Muscle of arm (tissue), 12 donors: ENCODE data around the gene PLA2G12B. TPM values are rescaled to one million over a fixed set of nuclear protein-coding genes. Genes with fewer than 3 reads are reported as not detected.
A peak's percentile ranks its signal among the peaks of the same experiment; 100 is the strongest.
"Not testable (repeated sequence)": the region's sequence is repeated elsewhere in the genome, so short reads cannot be mapped to it uniquely, and the experiment has no call there.

Experiments
- DNase-seq: peaks from one replicate; pipeline ENCODE4 v3.0.0-alpha.2; 2013
- polyA plus RNA-seq, 12 donors: library from polyadenylated mRNA; unstranded; fragments of 120-200 nt; gene quantifications; one replicate each; pipeline ENCODE4 v1.2.1, GENCODE V29; 2013; ENCODE audit not compliant: insufficient read length in 12 of 12

PLA2G12B gene
- polyA plus RNA-seq, 12 donors: 0.16 to 0.53 (median 0.28) TPM; not detected in 7

DNA sequence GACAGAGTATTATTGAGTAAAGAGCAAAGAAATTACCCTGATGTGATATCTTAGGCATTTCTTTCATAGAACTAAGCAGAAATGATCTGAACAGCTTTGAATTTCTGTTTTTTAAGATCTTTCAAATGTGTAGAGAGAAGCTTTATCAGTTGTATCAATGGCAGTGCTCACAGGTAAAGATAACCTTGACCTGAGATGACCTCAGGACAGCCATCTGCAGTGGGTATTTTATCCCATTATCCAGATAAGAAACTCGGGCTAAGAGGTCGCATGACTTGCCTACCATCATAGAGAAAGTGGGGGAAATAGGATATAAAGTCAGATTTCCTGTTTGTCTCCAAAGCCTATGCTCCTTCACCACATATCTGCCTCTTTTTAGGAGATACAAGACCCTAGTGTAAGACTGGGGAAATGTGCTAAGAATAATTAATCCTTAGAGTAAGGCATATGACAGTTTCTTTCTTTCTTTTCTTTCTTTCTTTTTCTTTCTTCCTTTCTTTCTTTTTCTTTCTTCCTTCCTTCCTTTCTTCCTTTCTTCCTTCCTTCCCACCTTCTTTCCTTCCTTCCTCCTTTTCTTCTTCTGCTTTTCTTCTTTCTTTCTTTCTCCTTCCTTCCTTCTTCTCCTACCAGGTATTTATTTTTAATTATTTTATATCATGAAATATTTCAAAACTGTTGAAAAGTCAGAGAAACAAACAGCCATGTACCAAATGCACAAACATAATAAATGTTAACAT, 10.9 kb downstream of the PLA2G12B start:
- DNase-seq: no peak

DNA sequence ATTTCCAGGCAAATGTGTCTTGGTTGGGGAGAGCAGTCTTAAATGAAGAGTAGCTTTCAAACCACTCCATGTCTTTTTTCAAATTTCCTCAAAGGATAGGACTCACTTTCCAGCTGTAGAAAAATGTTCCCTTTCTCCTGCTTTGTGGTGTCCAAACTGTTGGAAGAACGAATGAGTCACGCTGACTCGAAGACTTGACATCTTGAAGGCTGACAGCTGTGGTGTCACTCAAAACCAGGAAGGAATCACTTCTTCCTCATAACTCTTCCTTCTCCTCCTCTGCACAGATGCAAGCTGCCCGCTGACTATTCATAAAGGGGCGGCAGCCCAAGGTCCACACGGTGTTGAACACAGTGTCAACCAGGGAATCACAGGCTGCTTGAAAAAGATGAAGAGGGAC, 19.2 kb downstream of the PLA2G12B start:
- DNase-seq: no peak

DNA sequence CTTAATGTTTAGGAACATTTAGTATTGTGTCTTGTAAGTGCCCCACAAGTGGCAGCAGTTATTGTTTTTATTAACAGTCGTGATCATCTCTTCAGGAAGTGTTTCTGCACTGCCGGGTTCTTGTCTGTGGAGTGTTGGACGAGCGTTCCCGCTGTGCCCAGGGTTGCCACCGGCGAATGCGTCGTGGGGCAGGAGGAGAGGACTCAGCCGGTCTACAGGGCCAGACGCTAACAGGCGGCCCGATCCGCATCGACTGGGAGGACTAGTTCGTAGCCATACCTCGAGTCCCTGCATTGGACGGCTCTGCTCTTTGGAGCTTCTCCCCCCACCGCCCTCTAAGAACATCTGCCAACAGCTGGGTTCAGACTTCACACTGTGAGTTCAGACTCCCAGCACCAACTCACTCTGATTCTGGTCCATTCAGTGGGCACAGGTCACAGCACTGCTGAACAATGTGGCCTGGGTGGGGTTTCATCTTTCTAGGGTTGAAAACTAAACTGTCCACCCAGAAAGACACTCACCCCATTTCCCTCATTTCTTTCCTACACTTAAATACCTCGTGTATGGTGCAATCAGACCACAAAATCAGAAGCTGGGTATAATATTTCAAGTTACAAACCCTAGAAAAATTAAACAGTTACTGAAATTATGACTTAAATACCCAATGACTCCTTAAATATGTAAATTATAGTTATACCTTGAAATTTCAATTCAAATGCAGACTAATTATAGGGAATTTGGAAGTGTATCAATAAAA, 22.2 kb downstream of the PLA2G12B start:
- no peak for DNase-seq

DNA sequence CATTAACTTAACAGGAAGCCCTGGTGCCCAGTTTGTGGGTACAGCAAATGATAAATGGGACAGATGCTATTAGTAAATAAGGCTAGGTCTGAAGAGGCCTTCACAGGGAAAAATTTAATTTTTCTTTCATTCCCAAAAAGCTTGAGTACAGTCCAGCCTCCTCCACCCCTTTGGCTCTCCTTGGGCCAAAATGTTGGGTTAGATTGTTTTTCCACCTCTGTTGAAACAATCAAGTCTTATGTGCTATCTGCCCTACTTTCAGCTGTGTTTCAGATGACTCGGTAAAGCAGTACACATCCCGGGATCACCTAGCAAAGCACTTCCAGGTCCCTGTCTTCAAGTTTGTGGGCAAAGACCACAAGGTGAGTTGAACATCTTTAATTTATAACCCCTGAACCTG, 24.3 kb downstream of the PLA2G12B start:
- DNase-seq: peak; percentile 29

DNA sequence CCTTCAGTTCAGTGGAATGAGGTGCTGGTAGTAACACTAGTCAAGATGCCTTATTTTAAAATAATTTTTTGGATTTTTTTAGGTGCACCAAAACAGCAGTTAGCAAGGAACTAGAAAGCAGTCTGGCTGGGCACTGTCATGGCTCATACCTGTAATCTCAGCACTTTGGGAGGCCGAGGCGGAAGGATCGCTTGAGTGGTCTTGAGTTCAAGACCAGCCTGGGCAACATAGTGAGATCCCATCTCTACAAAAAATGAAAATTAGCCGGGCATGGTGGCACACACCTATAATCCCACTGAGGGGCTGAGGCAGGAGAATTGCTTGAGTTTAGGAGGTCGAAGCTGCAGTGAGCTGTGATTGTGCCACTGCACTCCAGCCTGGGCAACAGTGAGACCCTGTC, 25.8 kb downstream of the PLA2G12B start:
- DNase-seq: no peak

DNA sequence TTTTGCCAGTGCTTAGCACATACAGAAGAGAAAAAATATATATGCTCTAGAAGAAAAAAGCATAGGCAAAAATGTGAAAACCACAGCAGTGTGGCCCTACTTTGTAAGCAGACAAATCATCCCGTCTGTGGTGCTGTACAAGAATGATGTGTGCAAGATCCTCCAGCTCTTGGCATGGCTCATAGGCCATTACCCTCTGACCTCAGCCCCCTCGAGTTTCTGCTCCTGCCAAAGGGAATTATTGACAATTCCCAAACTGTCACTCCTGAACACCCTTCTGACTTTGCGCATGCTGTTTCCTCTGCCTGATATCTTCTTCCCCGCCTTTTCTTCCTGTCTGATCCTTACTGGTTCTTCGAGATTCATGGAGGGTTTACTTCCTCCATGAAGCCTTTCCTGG, 27.1 kb downstream of the PLA2G12B start:
- DNase-seq: no peak

DNA sequence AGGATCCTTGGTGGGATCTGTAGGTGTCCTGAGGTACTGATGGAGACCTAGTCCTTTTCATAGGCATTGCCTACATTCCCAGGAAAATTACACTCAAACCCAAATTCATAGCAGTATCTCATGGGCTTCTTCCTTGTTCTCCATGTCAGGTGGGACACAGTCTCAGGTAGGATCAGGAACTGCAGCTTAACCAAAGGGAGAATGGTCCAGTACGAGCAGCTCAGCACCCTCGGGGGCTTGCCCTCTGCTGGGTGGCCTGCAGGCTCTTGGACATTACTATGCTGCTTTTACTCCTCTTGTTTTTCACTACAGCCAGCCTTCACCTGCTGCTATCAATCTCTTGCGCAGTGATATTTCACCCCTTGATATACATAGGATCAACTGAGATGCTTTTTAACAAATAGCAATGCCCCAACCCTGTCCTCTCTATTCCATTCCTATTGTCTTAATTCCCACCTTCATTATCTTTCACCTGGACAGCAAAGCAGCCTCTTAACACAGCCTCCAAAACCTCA, 28.6 kb downstream of the PLA2G12B start:
- no peak for DNase-seq

DNA sequence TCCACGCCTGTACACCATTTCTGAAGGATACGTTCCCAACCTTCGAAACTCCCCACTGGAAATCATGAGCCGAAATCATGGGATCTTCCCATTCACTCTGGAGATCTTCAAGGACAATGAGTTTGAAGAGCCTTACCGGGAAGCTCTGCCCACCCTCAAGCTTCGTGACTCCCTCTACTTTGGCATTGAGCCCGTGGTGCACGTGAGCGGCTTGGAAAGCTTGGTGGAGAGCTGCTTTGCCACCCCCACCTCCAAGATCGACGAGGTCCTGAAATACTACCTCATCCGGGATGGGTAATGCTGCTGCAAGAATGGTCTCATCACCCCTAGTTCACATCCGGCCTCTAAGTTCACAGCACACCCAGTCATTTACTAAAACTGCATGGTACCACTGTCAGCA, 30.3 kb downstream of the PLA2G12B start:
- no peak for DNase-seq

DNA sequence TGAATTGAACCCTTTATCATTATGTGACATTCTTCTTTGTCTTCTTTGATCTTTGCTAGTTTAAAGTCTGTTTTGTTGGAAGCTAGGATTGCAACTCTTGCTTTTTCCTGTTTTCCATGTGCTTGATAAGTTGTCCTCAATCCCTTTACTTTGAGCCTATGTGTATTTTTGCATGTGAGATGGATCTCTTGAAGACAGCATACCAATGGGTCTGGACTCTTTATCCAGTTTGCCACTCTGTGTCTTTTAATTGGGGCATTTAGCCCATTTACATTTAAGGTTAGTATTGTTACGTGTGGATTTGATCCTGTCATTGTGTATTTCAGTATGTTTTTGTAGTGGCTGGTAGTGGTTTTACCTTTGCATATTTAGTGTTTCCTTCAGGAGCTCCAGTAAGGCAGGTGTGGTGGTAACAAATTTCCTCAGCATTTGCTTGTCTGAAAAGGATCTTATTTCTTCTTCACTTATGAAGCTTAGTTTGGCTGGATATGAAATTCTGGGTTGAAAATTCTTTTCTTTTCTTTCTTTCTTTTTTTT, 33.4 kb downstream of the PLA2G12B start:
- not testable (repeated sequence) for DNase-seq

DNA sequence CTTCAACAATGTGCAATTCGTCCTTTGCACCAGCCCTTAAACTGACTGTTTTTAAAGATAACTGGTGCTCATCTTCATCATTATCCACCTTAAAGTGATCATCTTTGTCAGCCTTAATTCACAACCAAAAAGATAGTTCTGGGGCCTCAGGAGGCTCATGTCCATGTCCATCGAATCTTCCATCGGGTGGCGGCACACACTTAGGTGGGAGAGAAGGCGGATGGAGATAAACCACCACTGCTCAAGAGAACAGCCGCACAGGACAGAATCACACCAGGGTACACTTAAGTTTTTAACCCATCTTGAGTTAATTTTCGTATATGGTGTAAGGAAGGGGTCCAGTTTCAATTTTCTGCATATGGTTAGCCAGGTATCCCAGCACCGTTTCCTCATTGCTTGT, 36.3 kb downstream of the PLA2G12B start:
- DNase-seq: no peak

DNA sequence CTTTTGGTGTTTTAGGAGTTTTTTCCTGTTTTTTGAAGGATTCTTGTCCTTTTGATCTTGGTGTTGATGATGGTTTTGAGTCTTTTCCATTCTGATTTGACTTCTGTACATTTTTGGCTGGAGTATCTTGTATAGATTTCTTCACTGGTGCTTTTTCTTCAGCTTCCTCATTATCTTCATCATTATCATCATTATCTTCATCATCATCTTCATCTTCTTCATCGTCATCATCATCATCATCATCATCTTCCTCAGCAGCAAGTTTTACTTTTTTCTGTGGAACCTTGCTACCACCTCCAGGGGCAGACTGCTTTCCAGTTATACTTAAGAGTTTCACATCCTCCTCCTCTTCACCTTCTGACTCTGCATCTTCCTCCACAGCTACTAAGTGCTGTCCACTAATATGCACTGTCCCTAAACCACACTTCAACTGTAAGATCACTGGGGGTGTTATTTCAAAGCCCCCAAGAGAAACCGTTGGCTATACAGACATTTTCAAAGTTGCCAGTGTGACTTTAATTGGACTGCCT, 36.7 kb downstream of the PLA2G12B start:
- DNase-seq: not testable (repeated sequence)

DNA sequence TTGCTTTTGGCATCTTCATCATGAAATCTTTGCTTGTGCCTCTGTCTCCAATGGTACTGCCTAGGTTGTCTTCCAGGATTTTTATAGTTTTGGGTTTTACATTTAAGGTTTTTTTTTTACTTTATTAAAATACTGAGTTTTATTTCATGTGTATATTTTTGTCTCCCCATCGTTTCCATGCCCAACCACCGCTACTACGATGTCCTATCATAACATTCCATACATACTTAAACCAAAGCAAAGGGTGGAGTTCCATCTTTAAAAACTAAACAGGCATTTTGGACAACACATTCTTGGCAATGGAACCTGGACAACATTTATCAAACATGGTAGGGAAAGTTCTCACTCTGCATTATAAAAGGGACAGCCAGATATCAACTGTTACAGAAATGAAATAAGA, 37.4 kb downstream of the PLA2G12B start:
- DNase-seq: not testable (repeated sequence)

DNA sequence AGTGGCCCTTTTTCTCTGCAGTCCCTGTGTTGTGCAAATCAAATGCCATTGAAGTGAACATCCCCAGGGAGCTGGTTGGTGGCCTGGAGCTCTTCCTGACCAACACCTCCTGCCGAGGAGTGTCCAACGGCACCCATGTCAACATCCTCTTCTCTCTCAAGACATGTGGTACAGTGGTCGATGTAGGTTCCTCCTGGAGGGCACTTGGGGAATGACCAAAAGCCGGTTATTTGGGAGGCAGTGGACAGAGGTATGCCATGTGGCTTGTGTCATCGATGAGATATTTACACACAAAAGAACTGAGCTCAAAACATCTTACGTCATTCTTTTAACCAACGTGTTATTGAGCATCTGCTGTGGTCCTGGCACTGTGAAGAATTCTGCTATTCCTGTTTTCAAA, 41.3 kb downstream of the PLA2G12B start:
- DNase-seq: no peak

DNA sequence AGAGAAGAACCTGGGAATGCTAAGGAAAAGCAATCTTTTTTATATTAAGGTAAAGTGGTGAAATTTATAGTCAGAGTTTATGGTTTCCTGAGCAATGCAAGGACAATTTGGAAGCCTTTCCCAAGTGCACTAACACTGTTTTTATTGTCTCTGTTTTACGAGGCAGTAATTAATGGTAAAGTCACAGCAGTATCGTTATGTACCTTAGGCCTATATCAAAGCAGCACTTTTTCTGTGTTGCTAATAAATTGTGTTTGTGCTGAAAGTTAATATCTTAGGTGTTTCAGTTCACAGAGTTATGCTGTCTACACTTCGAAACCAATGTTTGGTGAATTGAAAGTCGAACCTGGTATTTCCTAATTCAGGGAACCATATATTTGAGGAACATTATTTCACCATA, 41.9 kb downstream of the PLA2G12B start:
- no peak for DNase-seq

DNA sequence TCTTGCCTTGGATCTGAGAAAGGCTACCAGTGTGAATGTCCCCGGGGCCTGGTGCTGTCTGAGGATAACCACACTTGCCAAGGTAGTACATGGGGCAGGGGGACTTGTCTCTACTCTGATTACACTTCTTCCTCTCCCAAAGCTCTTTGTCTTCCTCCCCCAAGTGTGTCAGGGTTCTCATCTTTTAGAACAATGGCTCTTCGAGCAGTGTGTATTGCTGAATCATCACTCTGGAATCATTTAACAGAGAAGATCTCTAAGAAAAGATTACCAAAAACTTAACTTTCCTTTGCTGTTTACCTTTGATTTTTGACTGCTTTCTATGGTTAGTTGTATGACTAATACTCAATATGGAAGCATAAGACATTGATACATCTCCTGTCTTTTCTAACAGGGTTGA, 42.8 kb downstream of the PLA2G12B start:
- DNase-seq: no peak

DNA sequence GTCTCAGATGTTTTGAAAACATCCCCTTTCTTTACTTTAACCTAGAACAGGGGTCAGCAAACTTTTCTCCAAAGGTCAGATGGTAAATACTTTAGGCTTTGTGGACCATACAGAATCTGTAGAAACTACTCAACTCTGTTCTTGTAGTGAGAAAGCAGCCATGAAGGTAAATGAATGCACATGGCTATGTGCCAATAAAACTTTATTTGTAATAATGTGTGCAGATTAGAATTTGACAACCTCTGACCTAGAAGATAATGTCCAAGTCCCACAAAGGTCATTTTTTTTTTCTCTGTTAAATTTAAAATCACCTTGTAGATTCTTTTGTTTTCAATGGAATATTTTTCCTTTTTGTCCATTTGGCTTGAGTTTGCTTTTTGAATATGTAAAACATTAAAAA, 43.9 kb downstream of the PLA2G12B start:
- DNase-seq: no peak

DNA sequence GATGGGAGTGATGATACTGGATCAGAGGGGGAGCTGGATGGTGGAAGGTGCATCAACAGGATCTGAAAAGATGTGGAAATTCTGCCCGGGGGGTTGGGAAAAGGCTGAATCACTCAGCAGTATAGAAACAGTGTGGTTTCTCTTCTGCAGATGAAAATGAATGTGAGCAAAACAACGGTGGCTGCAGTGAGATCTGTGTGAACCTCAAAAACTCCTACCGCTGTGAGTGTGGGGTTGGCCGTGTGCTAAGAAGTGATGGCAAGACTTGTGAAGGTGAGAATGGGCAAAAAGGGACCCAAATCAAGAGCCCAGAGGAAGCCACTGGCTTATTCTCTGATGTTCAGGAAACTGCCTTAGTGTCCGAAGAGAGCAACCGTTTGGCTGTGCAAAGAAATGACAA, 48.2 kb downstream of the PLA2G12B start:
- DNase-seq: no peak

DNA sequence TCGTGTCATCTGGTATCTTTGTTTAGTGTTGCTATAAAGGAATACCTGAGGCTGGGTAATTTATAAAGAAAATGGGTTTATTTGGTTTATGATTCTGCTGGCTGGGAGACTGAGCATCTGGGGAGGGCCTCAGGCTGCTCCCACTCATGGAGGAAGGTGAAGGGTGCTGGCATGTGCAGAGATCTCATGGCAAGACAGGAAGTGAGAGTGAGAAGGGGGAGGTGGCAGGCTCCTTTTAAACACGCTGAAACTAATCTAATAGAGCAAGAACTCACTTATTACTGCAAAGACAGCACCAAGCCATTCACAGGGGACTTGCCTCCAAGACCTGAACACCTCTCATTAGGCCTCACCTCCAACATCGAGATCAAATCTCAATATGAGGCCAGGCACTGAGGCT, 49.8 kb downstream of the PLA2G12B start:
- DNase-seq: no peak

DNA sequence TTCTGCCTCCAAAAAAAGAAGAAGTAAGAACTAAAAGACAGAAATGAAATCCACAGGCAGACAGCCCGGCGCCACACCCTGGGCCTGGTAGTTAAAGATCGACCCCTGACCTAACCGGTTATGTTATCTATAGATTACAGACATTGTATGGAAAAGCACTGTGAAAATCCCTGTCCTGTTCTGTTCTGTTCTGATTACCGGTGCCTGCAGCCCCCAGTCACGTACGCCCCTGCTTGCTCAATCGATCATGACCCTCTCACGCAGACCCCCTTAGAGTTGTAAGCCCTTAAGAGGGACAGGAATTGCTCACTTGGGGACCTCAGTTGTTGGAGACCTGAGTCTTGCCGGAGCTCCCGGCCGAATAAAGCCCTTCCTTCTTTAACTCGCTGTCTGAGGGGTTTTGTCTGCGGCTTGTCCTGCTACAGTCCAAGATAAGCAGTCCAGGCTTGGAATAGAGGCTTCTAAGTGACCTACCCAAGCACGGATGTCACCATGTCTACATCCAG, 50.6 kb downstream of the PLA2G12B start:
- not testable (repeated sequence) for DNase-seq

DNA sequence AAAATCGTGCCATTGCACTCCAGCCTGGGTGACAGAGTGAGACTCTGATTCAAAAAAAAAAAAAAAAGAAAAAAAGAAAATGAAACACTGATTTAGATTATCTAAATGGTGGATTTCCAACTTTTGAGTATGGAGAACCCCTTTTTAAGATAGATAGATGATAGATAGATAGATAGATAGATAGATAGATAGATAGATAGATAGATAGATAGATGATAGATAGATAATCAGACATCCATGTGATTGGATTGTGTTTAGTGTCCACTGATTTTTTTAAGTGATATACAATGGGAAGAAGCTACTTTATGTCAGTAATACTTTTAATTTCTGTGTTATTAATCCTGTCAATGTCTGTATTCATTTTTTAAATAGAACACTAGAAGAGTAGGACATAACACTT, 55.1 kb downstream of the PLA2G12B start:
- DNase-seq: no peak

DNA sequence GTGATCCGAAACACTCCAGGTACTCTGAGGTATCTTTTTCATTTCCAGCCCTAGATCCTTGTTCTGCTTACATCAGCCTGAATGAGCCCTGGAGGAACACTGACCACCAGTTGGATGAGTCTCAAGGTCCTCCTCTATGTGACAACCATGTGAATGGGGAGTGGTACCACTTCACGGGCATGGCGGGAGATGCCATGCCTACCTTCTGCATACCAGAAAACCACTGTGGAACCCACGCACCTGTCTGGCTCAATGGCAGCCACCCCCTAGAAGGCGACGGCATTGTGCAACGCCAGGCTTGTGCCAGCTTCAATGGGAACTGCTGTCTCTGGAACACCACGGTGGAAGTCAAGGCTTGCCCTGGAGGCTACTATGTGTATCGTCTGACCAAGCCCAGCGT, 56.0 kb downstream of the PLA2G12B start:
- DNase-seq: no peak

DNA sequence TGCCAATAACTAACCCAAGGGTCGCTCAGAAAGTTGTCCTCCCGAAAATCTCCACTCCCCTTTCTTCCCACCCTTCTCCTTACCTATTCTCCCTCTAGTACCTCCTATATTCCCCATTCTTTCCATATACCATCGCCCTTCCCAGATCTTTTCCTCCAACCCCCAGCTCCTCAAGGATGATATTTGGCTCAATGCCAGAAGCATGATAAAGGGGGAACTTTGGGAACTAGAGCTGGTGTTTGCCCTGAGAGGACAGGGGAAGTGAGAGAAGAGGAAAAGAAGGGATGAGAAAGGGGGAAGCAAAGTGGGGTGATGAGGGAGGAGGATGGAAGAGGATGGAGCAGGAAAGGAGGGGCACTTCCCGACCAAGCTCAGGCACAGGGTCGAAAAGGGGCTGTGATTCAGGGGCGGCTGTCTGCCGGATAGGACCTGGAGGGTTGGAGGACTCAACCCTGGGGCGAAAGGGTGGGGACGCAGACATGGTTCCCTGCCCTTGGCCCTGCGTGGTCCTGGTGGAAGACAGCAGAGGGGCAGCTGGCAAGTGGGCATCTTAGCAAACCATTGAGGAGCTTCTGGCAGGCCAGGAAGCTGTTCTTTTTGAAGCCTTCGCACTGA, 59.3 kb downstream of the PLA2G12B start:
- DNase-seq: no peak
